Hypothalamus (tissue), 51 donors: ENCODE measurements around the gene KDM4B.

Experiments
- DNase-seq, 51 donors: peaks; one replicate each; lab custom pipeline; 2025; lab: John Stamatoyannopoulos, UW

Gene KDM4B

GRCh38 chr19:5097959-5098623 is 129.2 kb downstream of the KDM4B start:
- no peak for DNase-seq

GRCh38 chr19:5098646-5099045 is 129.7 kb downstream of the KDM4B start:
- DNase-seq: no peak

GRCh38 chr19:5099701-5100221 is 130.8 kb downstream of the KDM4B start:
- DNase-seq: no peak

GRCh38 chr19:5101871-5102270 is 133.0 kb downstream of the KDM4B start:
- no peak for DNase-seq

GRCh38 chr19:5102520-5102919 is 133.6 kb downstream of the KDM4B start:
- DNase-seq: no peak

GRCh38 chr19:5103061-5103701 is 134.3 kb downstream of the KDM4B start:
- peak in 33 of 51 donors; percentile 19 to 75 (median 49) for DNase-seq

- peak in 9 of 51 donors; percentile 9 to 52 (median 21) for DNase-seq
Measured at GRCh38 chr19:5103812-5104410, 135.0 kb downstream of the KDM4B start.

- DNase-seq: no peak
Measured at GRCh38 chr19:5104871-5105351, 136.0 kb downstream of the KDM4B start.

GRCh38 chr19:5106191-5106726 is 137.3 kb downstream of the KDM4B start:
- DNase-seq: no peak

GRCh38 chr19:5106971-5107370 is 138.1 kb downstream of the KDM4B start:
- DNase-seq: no peak

- peak in 7 of 51 donors; percentile 10 to 59 (median 21) for DNase-seq
Measured at GRCh38 chr19:5107432-5108122, 138.7 kb downstream of the KDM4B start.

GRCh38 chr19:5108123-5108596 is 139.2 kb downstream of the KDM4B start:
- no peak for DNase-seq

- no peak for DNase-seq
Measured at GRCh38 chr19:5108866-5109265, 140.0 kb downstream of the KDM4B start.

- no peak for DNase-seq
Measured at GRCh38 chr19:5109560-5109959, 140.6 kb downstream of the KDM4B start.

GRCh38 chr19:5110546-5110945 is 141.6 kb downstream of the KDM4B start:
- DNase-seq: peak in 1 of 51 donors; percentile 14

- no peak for DNase-seq
Measured at GRCh38 chr19:5111051-5111450, 142.1 kb downstream of the KDM4B start.

- DNase-seq: no peak
Measured at GRCh38 chr19:5112175-5112574, 143.3 kb downstream of the KDM4B start.

GRCh38 chr19:5112681-5113575 is 144.0 kb downstream of the KDM4B start:
- DNase-seq: peak in 3 of 51 donors; percentile 14 to 68 (median 61)
